ENCODE results near the gene LNX2.

Gene LNX2

GRCh38 chr13:27536361-27537101 lies 83.8 kb downstream of the LNX2 start:
- H3K27ac ChIP-seq, result no peak overlapping the region
- TF ChIP-seq, protein P1, sequence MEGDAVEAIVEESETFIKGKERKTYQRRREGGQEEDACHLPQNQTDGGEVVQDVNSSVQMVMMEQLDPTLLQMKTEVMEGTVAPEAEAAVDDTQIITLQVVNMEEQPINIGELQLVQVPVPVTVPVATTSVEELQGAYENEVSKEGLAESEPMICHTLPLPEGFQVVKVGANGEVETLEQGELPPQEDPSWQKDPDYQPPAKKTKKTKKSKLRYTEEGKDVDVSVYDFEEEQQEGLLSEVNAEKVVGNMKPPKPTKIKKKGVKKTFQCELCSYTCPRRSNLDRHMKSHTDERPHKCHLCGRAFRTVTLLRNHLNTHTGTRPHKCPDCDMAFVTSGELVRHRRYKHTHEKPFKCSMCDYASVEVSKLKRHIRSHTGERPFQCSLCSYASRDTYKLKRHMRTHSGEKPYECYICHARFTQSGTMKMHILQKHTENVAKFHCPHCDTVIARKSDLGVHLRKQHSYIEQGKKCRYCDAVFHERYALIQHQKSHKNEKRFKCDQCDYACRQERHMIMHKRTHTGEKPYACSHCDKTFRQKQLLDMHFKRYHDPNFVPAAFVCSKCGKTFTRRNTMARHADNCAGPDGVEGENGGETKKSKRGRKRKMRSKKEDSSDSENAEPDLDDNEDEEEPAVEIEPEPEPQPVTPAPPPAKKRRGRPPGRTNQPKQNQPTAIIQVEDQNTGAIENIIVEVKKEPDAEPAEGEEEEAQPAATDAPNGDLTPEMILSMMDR (IDR thresholded peaks at IDR 0.05; ENCODE audit: low read depth, low read length), result no peak
- DNase-seq, result no peak
- peaks cover 9% of the 10 kb centered on the region for H3K27me3 ChIP-seq (ENCODE audit: insufficient read depth, low read depth, severe bottlenecking)
- no peaks in the 10 kb centered on the region for H3K9me3 ChIP-seq (ENCODE audit: severe bottlenecking)
- no peak overlapping the region for H3K4me3 ChIP-seq (ENCODE audit: low read depth, low read length)
- H3K36me3 ChIP-seq, result no peaks in the 10 kb centered on the region

- DNase-seq, result peak; percentile 54
- H3K36me3 ChIP-seq, result no peaks in the 10 kb centered on the region
- H3K4me3 ChIP-seq (ENCODE audit: low read depth, low read length), result no peak overlapping the region
- no peaks in the 10 kb centered on the region for H3K9me3 ChIP-seq (ENCODE audit: severe bottlenecking)
- TF ChIP-seq, protein P1 (IDR thresholded peaks at IDR 0.05; ENCODE audit: low read depth, low read length), result peak; percentile 48
- H3K27me3 ChIP-seq (ENCODE audit: insufficient read depth, low read depth, severe bottlenecking), result peaks cover 9% of the 10 kb centered on the region
- H3K27ac ChIP-seq, result no peak overlapping the region
These were observed 84.8 kb downstream of the LNX2 start for GRCh38 chr13:27535546-27535945.

DNA sequence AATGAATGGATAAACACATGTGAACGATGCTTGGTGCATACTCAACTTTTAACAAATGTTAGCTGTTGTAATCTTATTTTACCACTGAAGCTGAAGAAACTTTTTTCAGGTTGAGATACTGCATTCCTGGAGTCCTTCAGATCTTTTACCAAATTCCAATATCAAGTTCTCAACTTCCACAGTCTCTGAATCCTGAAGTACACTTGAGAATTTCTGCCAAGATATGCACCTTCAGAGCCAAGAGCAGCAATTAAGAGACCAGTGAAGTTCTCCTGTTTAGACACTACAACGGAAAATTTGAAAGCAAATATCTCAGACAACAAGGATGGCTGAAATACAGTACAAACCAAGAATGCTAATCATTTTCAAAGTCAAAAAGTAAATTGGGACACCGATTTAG lies 85.3 kb downstream of the LNX2 start:
- Histone ChIP-seq H3K27me3 (ENCODE audit: insufficient read depth, low read depth, severe bottlenecking) (peaks cover 9% of the 10 kb centered on the region), H3K36me3 (no peaks in the 10 kb centered on the region), H3K9me3 (ENCODE audit: severe bottlenecking) (no peaks in the 10 kb centered on the region), H3K4me3 (ENCODE audit: low read depth, low read length) (no peak overlapping the region), H3K27ac (no peak overlapping the region)
- DNase-seq, result no peak
- TF ChIP-seq, protein P1 (IDR thresholded peaks at IDR 0.05; ENCODE audit: low read depth, low read length), result no peak

GRCh38 chr13:27534108-27534980 lies 86.0 kb downstream of the LNX2 start:
- Histone ChIP-seq H3K36me3 (no peaks in the 10 kb centered on the region), H3K9me3 (ENCODE audit: severe bottlenecking) (no peaks in the 10 kb centered on the region), H3K27me3 (ENCODE audit: insufficient read depth, low read depth, severe bottlenecking) (peaks cover 9% of the 10 kb centered on the region), H3K27ac (no peak overlapping the region), H3K4me3 (ENCODE audit: low read depth, low read length) (no peak overlapping the region)
- DNase-seq, result no peak
- TF ChIP-seq, protein P1 (IDR thresholded peaks at IDR 0.05; ENCODE audit: low read depth, low read length), result no peak

DNA sequence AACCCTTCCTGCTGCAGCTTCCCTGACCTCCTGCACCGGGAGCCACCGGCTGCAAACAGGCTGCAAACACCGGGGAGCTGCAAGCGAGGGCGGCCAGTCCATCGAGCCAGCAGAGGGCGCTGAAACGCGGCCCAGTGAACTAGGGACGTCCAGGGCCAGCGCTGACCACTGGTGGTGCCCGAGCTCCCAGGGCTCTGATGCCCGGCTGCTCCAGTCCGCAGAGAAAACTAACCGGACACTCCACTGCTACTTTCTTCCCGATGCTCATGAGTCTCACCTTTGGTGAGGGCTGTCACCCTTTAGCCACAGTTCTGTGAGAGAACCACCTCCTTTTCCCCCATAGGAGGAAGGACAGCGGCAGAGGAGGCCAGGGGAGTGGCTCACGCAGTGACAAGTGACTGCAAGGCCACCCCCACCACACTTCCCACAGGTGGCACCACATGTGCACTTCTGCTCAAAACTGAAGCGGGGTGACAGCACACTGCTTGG lies 87.1 kb downstream of the LNX2 start:
- peak; percentile 96 for DNase-seq
- H3K4me3 ChIP-seq (ENCODE audit: low read depth, low read length), result peak overlapping the region; percentile 33
- H3K27ac ChIP-seq, result no peak overlapping the region
- TF ChIP-seq, protein P1 (IDR thresholded peaks at IDR 0.05; ENCODE audit: low read depth, low read length), result peak; percentile 100
- peaks cover 9% of the 10 kb centered on the region for H3K27me3 ChIP-seq (ENCODE audit: insufficient read depth, low read depth, severe bottlenecking)
- H3K9me3 ChIP-seq (ENCODE audit: severe bottlenecking), result no peaks in the 10 kb centered on the region
- no peaks in the 10 kb centered on the region for H3K36me3 ChIP-seq

Measured in WERI-Rb-1 (cell line).